HG03575 (cell line): ENCODE measurements around the gene SOX11.
"Not testable (repeated sequence)": the region's sequence is repeated elsewhere in the genome, so short reads cannot be mapped to it uniquely, and the experiment has no call there.

Experiments
- ATAC-seq: cut with Tn5 transposase; IDR thresholded peaks from one replicate; pipeline ENCODE4 v1.9.1; 2021; ENCODE audit not compliant: unreplicated experiment, insufficient number of reproducible peaks, low FRiP score; ENCODE audit errors: extremely low read depth

The SOX11 gene

DNA sequence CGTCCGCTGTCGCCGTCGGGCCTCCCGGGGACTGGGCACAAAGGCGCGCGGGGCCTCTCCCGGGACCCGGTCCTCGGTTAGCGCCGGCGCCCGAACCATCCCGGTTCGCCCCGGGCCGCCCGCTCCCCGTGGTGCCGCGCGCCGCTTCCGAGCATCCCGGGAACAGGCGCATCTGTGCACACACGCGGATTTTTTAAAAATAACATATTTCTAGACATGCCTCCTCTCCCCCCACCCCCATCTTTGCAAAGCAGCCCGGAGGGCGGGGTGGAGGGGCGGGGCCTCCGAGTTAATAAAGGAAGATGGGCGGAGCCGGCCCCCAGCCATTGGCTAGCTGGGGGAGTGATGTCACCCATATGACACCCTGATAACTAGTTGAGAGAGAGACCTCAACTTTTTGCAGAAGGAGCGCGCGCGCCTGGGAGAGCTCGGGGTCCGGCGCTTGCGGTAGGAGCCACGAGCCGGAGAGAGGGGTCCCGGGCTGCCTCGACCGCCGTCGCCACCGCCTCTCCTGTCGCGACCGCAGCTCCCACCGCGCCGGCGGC is at the start of gene SOX11:
TSS of gene SOX11 (plus strand) at position 400 of the 545 bp plus-strand sequence. CDS start 338 bp downstream, outside the sequence.
- ATAC-seq: no peak

GRCh38 chr2:5652734-5653133 is 39.5 kb upstream of the SOX11 start:
- not testable (repeated sequence) for ATAC-seq

- ATAC-seq: not testable (repeated sequence)
These were observed 38.4 kb upstream of the SOX11 start for GRCh38 chr2:5653756-5654155.

GRCh38 chr2:5657231-5657630 is 35.0 kb upstream of the SOX11 start:
- ATAC-seq: no peak

- no peak for ATAC-seq
These were observed 31.6 kb upstream of the SOX11 start for GRCh38 chr2:5660591-5660990.

DNA sequence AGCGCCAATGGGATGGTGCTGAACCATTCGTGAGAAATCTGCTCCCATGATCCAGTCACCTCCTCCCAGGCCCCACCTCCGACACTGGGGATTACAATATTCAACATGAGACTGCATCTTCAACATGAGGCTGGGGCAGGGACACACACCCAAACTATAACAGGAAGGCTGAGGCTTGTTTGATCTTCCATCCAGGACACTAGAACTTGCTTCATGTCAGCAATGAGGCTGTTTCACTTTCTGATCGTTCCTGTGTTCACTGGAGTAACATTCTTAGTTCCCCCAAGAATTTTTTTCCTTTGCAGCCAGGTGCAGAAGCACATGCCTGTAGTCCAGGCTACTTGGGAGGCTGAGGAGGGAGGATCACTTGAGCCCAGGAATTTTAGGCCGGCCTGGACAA is 30.8 kb upstream of the SOX11 start:
- ATAC-seq: no peak

DNA sequence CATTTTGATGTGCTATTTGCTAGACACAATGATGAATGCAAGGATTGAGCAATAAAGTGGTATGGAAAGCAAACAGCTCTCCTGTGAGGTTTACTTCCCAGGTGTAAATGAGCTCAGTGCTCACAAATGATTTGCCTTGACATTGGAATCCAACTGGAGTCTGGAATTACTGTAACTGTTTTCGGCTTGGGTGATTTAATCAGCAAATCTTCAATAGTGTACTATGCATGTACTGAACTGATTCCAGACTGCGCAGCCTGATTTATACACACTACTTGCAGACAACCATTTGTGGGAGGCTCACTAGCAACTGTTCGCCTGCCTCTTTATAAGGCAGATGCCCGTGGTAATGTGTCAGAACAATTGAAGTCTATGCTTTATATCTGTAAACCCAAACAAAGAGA is 27.9 kb upstream of the SOX11 start:
- no peak for ATAC-seq

DNA sequence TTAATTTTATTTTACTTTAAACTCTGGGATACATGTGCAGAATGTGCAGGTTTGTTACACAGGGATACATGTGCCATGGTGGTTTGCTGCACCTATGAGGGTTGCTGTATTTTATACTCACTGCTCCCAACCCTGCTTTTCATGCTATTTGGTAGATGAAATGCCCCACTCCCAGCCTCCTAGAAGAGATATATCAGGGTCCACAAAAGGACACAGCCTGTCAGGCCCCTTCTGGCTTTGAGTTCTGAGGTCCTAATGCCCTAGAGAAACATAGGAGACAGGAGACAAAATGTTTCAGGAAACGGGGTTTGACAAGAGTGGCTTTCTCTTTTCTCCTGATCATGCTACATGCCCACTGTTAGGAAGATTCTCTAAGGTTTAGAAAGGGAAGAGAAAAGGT is 27.1 kb upstream of the SOX11 start:
- no peak for ATAC-seq

GRCh38 chr2:5666798-5667197 is 25.4 kb upstream of the SOX11 start:
- no peak for ATAC-seq

DNA sequence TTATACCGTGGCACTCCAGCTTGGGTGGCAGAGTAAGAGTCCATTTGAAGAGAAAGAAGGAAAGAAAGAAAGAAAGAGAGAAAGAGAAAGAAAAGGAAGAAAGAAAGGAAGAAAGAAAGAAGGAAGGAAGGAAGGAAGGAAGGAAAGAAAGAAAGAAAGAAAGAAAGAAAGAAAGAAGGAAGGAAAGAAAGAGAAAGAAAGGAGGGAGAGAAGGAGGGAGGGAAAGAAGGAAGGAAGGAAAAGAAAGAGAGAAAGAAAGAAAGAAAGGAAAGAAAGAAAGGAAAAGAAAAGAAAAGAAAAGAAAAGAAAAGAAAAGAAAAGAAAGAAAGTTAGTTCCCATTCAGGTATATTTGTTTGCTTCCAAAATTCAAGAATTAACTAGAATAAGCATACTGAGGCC is 24.5 kb upstream of the SOX11 start:
- not testable (repeated sequence) for ATAC-seq

DNA sequence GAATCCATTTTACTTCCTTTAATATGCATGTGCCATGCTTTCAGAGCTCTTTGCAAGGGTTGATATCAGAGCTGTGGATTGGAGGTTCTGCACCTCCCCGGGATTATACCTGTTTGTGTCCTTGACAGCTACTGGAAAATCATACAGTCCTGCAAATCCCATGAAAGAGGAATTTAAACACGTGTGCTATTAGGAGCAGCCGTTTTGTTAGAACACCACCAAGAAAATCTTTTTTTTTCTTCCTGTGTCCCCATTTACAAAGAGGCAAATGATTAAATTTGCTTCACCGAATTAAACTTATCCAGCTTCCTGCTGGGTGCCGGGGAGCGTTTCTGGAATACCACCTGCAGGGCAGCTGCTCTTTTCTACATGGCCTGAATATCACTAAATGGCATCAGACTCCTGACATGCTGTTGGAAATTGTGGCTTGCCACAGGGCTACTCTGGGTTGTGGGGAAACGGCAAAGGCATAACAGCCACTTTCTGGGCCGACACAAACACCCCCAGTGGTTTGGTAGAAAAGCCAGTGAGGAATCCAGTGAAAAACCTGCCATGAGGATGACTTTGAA is 23.4 kb upstream of the SOX11 start:
- ATAC-seq: no peak

GRCh38 chr2:5672749-5673144 is 19.4 kb upstream of the SOX11 start:
- ATAC-seq: no peak

- ATAC-seq: no peak
These were observed 18.8 kb upstream of the SOX11 start for GRCh38 chr2:5673145-5674025.

GRCh38 chr2:5674026-5674340 is 18.2 kb upstream of the SOX11 start:
- no peak for ATAC-seq

DNA sequence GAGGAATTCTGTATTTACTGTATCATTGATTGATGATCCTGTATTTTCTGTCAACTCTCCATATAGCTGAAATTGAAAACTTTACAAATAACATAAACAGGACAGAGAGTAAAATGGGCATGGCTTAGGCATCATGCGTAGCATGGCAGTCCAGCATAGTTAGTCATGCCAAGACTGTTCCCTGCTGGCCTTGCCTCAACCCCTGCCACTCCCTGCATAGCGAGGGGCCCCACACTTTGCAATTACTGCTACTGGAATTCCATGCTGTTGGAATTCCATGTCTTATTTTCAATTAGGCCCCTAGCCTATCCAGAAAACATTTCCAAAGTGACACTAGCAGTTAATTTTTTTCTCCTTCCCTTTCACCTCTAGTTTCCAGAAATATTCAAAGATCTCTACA is 15.1 kb upstream of the SOX11 start:
- no peak for ATAC-seq

GRCh38 chr2:5683471-5683870 is 8.7 kb upstream of the SOX11 start:
- ATAC-seq: no peak

DNA sequence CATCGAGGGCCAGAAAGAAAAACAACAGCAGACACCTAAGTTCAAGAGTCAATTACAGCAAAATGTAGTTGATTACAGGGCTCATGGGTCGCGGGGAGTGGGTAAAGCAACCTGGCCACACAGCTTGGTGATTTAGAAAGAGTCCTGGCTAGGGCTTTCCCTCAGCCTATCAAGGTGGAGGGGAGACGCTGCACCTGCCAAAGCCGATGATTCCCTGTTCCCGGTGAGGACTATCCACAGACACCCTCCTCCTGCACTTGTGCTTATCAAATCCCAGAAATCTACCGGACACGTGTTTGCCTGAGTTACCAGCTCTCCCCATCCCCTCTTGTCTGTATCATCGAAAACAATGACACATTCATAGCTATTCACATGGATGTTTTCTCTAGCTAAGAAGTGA is 7.0 kb upstream of the SOX11 start:
- ATAC-seq: no peak

GRCh38 chr2:5686068-5686467 is 6.1 kb upstream of the SOX11 start:
- ATAC-seq: no peak

GRCh38 chr2:5686536-5686935 is 5.6 kb upstream of the SOX11 start:
- ATAC-seq: no peak

DNA sequence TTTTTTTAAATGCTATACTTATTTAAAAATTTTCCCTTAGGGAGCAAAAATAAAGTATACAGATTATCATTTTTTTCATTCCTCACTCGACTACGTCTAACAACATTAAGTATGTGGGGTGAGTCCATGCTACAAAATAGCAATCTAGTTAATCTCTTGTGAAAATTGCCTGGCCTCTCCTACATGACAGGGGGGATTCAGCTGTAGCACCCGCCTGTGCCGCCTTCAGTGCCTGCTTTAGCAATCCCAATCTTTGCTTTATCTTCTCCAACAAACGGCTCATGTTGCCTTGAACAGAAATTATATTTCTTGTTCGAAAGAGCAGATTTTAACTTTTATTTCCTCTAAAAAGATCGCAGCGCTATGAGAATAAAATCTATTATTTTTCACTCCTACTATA is 2.4 kb upstream of the SOX11 start:
- no peak for ATAC-seq
